OCI-LY3 (cell line): ENCODE data around the gene AREG.

Experiments
- H2AFZ ChIP-seq: fragments of 200-600, 300-600 bp; shearing (Covaris generic); 2 replicates; pipeline ENCODE4 v1.6.0; 2014; ENCODE audit warnings: antibody characterized with exemption, low read depth, low read length
- H3K27ac ChIP-seq: fragments of 200-600, 300-600 bp; sonication (generic); 2 replicates; pipeline ENCODE4 v1.5.1; 2014; ENCODE audit warnings: mild to moderate bottlenecking, low read length, moderate library complexity, mixed read lengths
- H3K27me3 ChIP-seq: fragments of 200-600, 300-600 bp; sonication (generic); 2 replicates; pipeline ENCODE4 v1.6.1; 2014; ENCODE audit warnings: low read depth, low read length, mixed read lengths
- H3K36me3 ChIP-seq: fragments of 200-600, 300-600 bp; sonication (generic); replicated peaks from 2 replicates; pipeline ENCODE3; 2014; ENCODE audit warnings: low read depth, low read length, mixed read lengths
- H3K4me1 ChIP-seq: fragments of 300-600, 200-600 bp; sonication (generic); 2 replicates; pipeline ENCODE4 v1.6.1; 2014; ENCODE audit warnings: low read length, mixed read lengths
- H3K4me2 ChIP-seq: fragments of 200-600, 300-600 bp; sonication (generic); 2 replicates; pipeline ENCODE4 v1.6.1; 2014; ENCODE audit warnings: low read length, mixed read lengths
- H3K4me3 ChIP-seq: fragments of 300-600, 200-600 bp; sonication (generic); 2 replicates; pipeline ENCODE4 v1.5.1; 2014; ENCODE audit warnings: antibody characterized with exemption, mild to moderate bottlenecking, low read length, moderate library complexity
- H3K79me2 ChIP-seq: fragments of 300-600, 200-600 bp; shearing (Covaris generic); 2 replicates; pipeline ENCODE4 v1.6.1; 2014; ENCODE audit warnings: mild to moderate bottlenecking, low read length, mixed read lengths
- H3K9ac ChIP-seq: fragments of 300-600, 200-600 bp; shearing (Covaris generic); 2 replicates; pipeline ENCODE4 v1.6.0; 2014; ENCODE audit warnings: mild to moderate bottlenecking, low read length, moderate library complexity
- H3K9me3 ChIP-seq: fragments of 200-600, 300-600 bp; shearing (Covaris generic); 2 replicates; pipeline ENCODE4 v1.6.1; 2014; ENCODE audit warnings: low read length, mixed read lengths; ENCODE audit not compliant: insufficient read depth
- H4K20me1 ChIP-seq: fragments of 200-600, 300-600 bp; sonication (generic); 2 replicates; pipeline ENCODE4 v1.6.1; 2016; ENCODE audit warnings: low read length, mixed read lengths; ENCODE audit not compliant: insufficient read depth
- EZH2phosphoT487 ChIP-seq: fragments of 200-600 bp; shearing (Covaris generic); IDR thresholded peaks from 2 replicates; pipeline ENCODE4 v1.6.1; 2018; ENCODE audit warnings: antibody characterized with exemption, mixed run types, low read depth
- TF ChIP-seq, protein P1 (sequence below): fragments of 200-600, 300-600 bp; sonication (generic); IDR thresholded peaks from 2 replicates; pipeline ENCODE4 v1.5.1; 2014; ENCODE audit warnings: antibody characterized with exemption, low read length, low read depth

The AREG gene

DNA sequence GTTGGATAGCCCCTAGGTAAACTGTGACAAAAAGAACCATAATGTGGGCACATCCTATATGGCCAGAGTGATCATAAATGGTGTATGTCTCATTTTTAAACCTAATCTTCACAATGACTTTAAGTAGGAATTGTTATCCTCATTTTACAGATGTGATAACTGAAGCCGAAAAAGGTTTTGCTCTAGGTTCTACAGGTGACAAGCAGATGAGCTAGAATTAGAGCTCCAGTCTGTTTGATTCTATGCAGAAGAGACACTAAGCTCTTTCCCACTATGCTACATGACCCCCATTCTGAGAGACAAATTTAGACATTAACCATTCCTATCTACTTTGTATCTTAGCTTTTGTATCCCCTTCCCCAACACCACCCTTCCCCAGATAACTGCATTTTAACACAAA is 2.0 kb downstream of the AREG start:
- Histone ChIP-seq H2AFZ (no peak overlapping the region), H3K4me3 (no peak overlapping the region), H3K9me3 (no peaks in the 10 kb centered on the region), H3K27ac (no peak overlapping the region), H3K4me1 (peaks cover 4% of the 10 kb centered on the region; the same call in 1 of the 2 replicates), H3K79me2 (no peaks in the 10 kb centered on the region), H3K9ac (no peak overlapping the region), H3K36me3 (no peaks in the 10 kb centered on the region), H4K20me1 (no peaks in the 10 kb centered on the region), H3K4me2 (no peak overlapping the region), H3K27me3 (peaks cover 3% of the 10 kb centered on the region; the same call in 1 of the 2 replicates)
- TF ChIP-seq, protein P1, sequence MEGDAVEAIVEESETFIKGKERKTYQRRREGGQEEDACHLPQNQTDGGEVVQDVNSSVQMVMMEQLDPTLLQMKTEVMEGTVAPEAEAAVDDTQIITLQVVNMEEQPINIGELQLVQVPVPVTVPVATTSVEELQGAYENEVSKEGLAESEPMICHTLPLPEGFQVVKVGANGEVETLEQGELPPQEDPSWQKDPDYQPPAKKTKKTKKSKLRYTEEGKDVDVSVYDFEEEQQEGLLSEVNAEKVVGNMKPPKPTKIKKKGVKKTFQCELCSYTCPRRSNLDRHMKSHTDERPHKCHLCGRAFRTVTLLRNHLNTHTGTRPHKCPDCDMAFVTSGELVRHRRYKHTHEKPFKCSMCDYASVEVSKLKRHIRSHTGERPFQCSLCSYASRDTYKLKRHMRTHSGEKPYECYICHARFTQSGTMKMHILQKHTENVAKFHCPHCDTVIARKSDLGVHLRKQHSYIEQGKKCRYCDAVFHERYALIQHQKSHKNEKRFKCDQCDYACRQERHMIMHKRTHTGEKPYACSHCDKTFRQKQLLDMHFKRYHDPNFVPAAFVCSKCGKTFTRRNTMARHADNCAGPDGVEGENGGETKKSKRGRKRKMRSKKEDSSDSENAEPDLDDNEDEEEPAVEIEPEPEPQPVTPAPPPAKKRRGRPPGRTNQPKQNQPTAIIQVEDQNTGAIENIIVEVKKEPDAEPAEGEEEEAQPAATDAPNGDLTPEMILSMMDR, result no peak
- no peak for TF ChIP-seq EZH2phosphoT487

DNA sequence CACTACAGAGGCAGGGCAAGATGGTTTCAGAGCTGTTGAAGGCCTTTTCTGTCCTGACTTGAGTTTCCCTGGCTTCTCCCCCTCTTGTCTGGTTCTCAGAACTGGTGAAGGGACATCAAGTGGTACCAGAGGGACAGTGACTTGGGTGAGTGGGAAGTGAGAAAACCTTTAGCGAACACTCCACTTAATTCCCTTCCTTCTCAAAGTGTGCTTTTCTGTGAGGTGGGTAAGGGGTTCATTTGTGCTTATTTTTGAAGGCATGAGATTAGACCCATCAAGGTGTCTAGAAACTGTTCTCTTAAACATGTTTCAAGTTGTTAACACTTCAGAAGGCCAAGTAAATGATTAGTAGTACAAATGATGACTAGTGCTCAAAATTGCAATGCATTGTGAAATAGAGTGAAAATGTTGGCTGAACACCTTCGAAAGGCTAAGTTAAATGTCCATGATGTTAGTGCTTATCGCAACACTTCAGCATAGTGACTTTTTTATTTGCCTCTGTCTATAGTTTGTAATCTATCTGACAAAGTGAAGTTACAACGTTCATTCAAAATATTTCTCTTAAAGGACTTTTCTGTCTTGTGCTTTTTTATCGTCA is 2.8 kb downstream of the AREG start:
- Histone ChIP-seq H4K20me1 (no peaks in the 10 kb centered on the region), H3K79me2 (no peaks in the 10 kb centered on the region), H3K27me3 (peaks cover 3% of the 10 kb centered on the region; the same call in 1 of the 2 replicates), H3K4me1 (peaks cover 4% of the 10 kb centered on the region; the same call in 1 of the 2 replicates), H2AFZ (no peak overlapping the region), H3K4me2 (no peak overlapping the region), H3K36me3 (no peaks in the 10 kb centered on the region), H3K4me3 (no peak overlapping the region), H3K9ac (no peak overlapping the region), H3K9me3 (no peaks in the 10 kb centered on the region), H3K27ac (no peak overlapping the region)
- TF ChIP-seq, protein P1, result no peak
- TF ChIP-seq EZH2phosphoT487, result no peak

DNA sequence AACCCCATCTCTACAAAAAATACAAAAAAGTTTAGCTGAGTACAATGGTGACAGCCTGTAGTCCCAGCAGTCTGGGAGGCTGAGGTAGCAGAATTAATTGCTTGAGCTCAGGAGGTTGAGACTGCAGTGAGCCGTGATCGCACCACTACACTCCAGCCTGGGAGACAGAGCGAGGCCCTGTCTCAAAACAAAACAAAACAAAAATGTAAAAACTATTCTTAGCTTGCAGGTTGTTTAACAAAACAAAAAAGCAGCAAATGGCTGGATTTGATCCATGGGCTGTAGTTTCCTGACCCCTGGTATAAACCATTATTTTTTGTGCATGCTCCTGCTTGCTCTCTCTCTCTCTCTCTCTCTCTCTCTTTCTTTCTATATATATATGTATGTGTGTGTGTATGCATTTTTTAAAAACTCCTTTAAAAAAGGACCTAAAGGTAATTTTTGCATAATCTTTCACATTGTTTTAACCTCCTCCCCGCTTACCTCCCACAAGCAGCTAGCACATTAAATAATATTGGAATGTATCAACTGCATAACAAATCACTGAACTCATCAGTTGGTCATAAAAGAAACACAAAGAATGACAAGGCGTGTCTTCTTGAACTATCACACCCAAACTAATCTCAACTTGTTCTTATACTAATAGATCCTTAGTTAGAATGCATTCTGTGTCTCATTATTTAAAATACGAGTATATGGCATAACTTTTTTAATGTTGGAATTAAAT is 4.8 kb downstream of the AREG start:
- Histone ChIP-seq H3K9me3 (no peaks in the 10 kb centered on the region), H3K79me2 (no peaks in the 10 kb centered on the region), H3K4me3 (no peak overlapping the region), H3K27ac (no peak overlapping the region), H3K9ac (no peak overlapping the region), H4K20me1 (no peaks in the 10 kb centered on the region), H3K27me3 (peaks cover 3% of the 10 kb centered on the region; the same call in 1 of the 2 replicates), H2AFZ (no peak overlapping the region), H3K36me3 (no peaks in the 10 kb centered on the region), H3K4me2 (no peak overlapping the region), H3K4me1 (no peaks in the 10 kb centered on the region)
- TF ChIP-seq, protein P1, result no peak
- TF ChIP-seq EZH2phosphoT487, result no peak

DNA sequence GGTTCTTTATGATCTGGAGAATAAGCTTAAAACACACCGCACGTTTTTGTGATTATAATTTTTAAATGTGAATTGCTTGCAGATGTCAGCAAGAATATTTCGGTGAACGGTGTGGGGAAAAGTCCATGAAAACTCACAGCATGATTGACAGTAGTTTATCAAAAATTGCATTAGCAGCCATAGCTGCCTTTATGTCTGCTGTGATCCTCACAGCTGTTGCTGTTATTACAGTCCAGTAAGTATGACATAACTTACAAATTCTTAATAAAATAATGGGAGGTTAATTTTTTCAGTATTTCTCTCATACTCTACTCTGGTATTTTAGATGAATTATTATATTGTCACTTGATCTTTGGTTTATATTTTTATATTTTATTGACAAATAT is 5.4 kb downstream of the AREG start:
- H3K36me3 ChIP-seq, result no peaks in the 10 kb centered on the region
- no peaks in the 10 kb centered on the region for H3K9me3 ChIP-seq
- no peak overlapping the region for H2AFZ ChIP-seq
- no peak overlapping the region for H3K4me3 ChIP-seq
- H3K9ac ChIP-seq, result no peak overlapping the region
- TF ChIP-seq EZH2phosphoT487, result no peak
- TF ChIP-seq, protein P1, result no peak
- H3K79me2 ChIP-seq, result no peaks in the 10 kb centered on the region
- no peaks in the 10 kb centered on the region for H4K20me1 ChIP-seq
- no peak overlapping the region for H3K4me2 ChIP-seq
- no peaks in the 10 kb centered on the region for H3K4me1 ChIP-seq
- H3K27me3 ChIP-seq, result peaks cover 3% of the 10 kb centered on the region; the same call in 1 of the 2 replicates
- no peak overlapping the region for H3K27ac ChIP-seq
